ENCODE measurements around the gene TPK1. TPM values are rescaled to one million over a fixed set of nuclear protein-coding genes. Genes with fewer than 3 reads are reported as not detected.

TPK1 gene
- total RNA-seq, 1 experiment from 2014 or later, result 3.1 TPM

- H3K36me3 Mint-ChIP-seq (ENCODE audit: insufficient read depth in 1 of 3, low read depth in 3 of 3), result no peaks in the 10 kb centered on the region
- no peak overlapping the region for H3K27ac Mint-ChIP-seq
- no peak overlapping the region for H3K18ac ChIP-seq (ENCODE audit: insufficient read length, low read depth, low read length)
- no peak overlapping the region for H2BK120ac ChIP-seq (ENCODE audit: low read depth, low read length, poor library complexity, severe bottlenecking)
- H3T11ph ChIP-seq (ENCODE audit: low read length), result no peak overlapping the region
- no peak overlapping the region for H2BK12ac ChIP-seq (ENCODE audit: insufficient read length, low read depth, low read length)
- no peak overlapping the region for H3K9ac ChIP-seq (ENCODE audit: extremely low read depth, insufficient read length, low read length)
- no peak overlapping the region for H2BK5ac ChIP-seq (ENCODE audit: insufficient read length, low read length)
- no peaks in the 10 kb centered on the region for H3K27me3 Mint-ChIP-seq (ENCODE audit: low read depth)
- no peak overlapping the region for H3K23ac ChIP-seq (ENCODE audit: insufficient read length, low read depth, low read length)
- no peak overlapping the region for H2AFZ ChIP-seq (ENCODE audit: low read length)
- no peak overlapping the region for H3K4me3 Mint-ChIP-seq
- no peak overlapping the region for H3K4ac ChIP-seq (ENCODE audit: low read depth, low read length)
- H3K23me2 ChIP-seq (ENCODE audit: insufficient read length, low read depth, low read length, poor library complexity, severe bottlenecking), result no peaks in the 10 kb centered on the region
- no peaks in the 10 kb centered on the region for H3K4me1 Mint-ChIP-seq
- no peak overlapping the region for H3K4me2 ChIP-seq (ENCODE audit: insufficient read depth, insufficient read length, low read length)
- no peak overlapping the region for H4K5ac ChIP-seq (ENCODE audit: insufficient read length, low read depth, low read length)
- no peak overlapping the region for H3K56ac ChIP-seq (ENCODE audit: insufficient read length, low read depth, low read length)
- H4K8ac ChIP-seq (replicated peaks; ENCODE audit: insufficient read length, low read depth, low read length), result no peak overlapping the region
- no CpG with 5 or more reads among the region's 1 CpG for WGBS (ENCODE audit: extremely low coverage, insufficient read length, low lambda C conversion rate)
- H4K20me1 ChIP-seq (ENCODE audit: control insufficient read depth, insufficient read depth, insufficient read length), result no peaks in the 10 kb centered on the region
- no peak overlapping the region for H3K27ac ChIP-seq (ENCODE audit: insufficient read length, low read depth, low read length)
- H3K4me1 ChIP-seq (ENCODE audit: insufficient read depth, low read length), result no peaks in the 10 kb centered on the region
- no peaks in the 10 kb centered on the region for H3K9me3 ChIP-seq (ENCODE audit: control insufficient read depth, low read depth, low read length)
- TF ChIP-seq, protein P1, sequence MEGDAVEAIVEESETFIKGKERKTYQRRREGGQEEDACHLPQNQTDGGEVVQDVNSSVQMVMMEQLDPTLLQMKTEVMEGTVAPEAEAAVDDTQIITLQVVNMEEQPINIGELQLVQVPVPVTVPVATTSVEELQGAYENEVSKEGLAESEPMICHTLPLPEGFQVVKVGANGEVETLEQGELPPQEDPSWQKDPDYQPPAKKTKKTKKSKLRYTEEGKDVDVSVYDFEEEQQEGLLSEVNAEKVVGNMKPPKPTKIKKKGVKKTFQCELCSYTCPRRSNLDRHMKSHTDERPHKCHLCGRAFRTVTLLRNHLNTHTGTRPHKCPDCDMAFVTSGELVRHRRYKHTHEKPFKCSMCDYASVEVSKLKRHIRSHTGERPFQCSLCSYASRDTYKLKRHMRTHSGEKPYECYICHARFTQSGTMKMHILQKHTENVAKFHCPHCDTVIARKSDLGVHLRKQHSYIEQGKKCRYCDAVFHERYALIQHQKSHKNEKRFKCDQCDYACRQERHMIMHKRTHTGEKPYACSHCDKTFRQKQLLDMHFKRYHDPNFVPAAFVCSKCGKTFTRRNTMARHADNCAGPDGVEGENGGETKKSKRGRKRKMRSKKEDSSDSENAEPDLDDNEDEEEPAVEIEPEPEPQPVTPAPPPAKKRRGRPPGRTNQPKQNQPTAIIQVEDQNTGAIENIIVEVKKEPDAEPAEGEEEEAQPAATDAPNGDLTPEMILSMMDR (conservative IDR thresholded peaks at IDR 0.05), result no peak
- H3K79me2 ChIP-seq (ENCODE audit: insufficient read depth, low read length), result no peaks in the 10 kb centered on the region
- H2AK5ac ChIP-seq (ENCODE audit: insufficient read length, low read length), result no peak overlapping the region
- no peak overlapping the region for H3K14ac ChIP-seq (ENCODE audit: insufficient read depth, low read length)
- H3K79me1 ChIP-seq (ENCODE audit: insufficient read depth, low read depth, low read length, poor library complexity, severe bottlenecking), result no peaks in the 10 kb centered on the region
- no peak for DNase-seq
- no peak overlapping the region for H2BK20ac ChIP-seq (ENCODE audit: low read depth, low read length, poor library complexity, severe bottlenecking)
- H3K27me3 ChIP-seq (ENCODE audit: insufficient read depth, low read length), result no peaks in the 10 kb centered on the region
- no peaks in the 10 kb centered on the region for H3K9me3 Mint-ChIP-seq
- H4K91ac ChIP-seq (ENCODE audit: insufficient read length, low read depth, low read length), result no peak overlapping the region
- H2BK15ac ChIP-seq (ENCODE audit: low read depth, low read length), result no peak overlapping the region
Observed at GRCh38 chr7:144709066-144709465, 126.8 kb downstream of the TPK1 start.

Measured in H9 (cell line).